DMS114 treated with DMSO at 0.1 percent for 48 hours (cell line): ENCODE measurements around the gene PHAX.
"Not testable (repeated sequence)": the region's sequence is repeated elsewhere in the genome, so short reads cannot be mapped to it uniquely, and the experiment has no call there.

Source experiments
- DNase-seq: peaks from one replicate; lab custom pipeline; 2025; ENCODE audit not compliant: unreplicated experiment; lab: John Stamatoyannopoulos, UW

Gene PHAX

GRCh38 chr5:126600631-126601511 is at the start of gene PHAX:
PHAX (plus strand) TSS chr5:126600947; CDS start chr5:126600963, 16 bp downstream.
- peak; percentile 75 for DNase-seq

- no peak for DNase-seq
Measured at GRCh38 chr5:126552614-126553013, 48.1 kb upstream of the PHAX start.

- not testable (repeated sequence) for DNase-seq
Measured at GRCh38 chr5:126555101-126555500, 45.6 kb upstream of the PHAX start.

- DNase-seq, result no peak
Measured at GRCh38 chr5:126561908-126562307, 38.8 kb upstream of the PHAX start.

GRCh38 chr5:126562823-126563222 is 37.9 kb upstream of the PHAX start:
- no peak for DNase-seq

- DNase-seq, result no peak
Measured at GRCh38 chr5:126568206-126568755, 32.5 kb upstream of the PHAX start.

GRCh38 chr5:126575644-126576043 is 25.1 kb upstream of the PHAX start:
- DNase-seq, result no peak

GRCh38 chr5:126576974-126577373 is 23.8 kb upstream of the PHAX start:
- no peak for DNase-seq

- DNase-seq, result no peak
Measured at GRCh38 chr5:126577415-126577814, 23.3 kb upstream of the PHAX start.

GRCh38 chr5:126579716-126580115 is 21.0 kb upstream of the PHAX start:
- no peak for DNase-seq

GRCh38 chr5:126583761-126584160 is 17.0 kb upstream of the PHAX start:
- DNase-seq, result no peak

GRCh38 chr5:126587551-126588390 is 13.0 kb upstream of the PHAX start:
- no peak for DNase-seq

GRCh38 chr5:126589536-126590297 is 11.0 kb upstream of the PHAX start:
- no peak for DNase-seq

GRCh38 chr5:126591549-126591948 is 9.2 kb upstream of the PHAX start:
- DNase-seq, result no peak

- DNase-seq, result peak; percentile 95
Measured at GRCh38 chr5:126594748-126595485, 5.8 kb upstream of the PHAX start, which contains the start of gene ALDH7A1. ALDH7A1 (minus strand) TSS chr5:126595219; CDS start chr5:126595198, 21 bp downstream.

- DNase-seq, result no peak
Measured at GRCh38 chr5:126595486-126596083, 5.2 kb upstream of the PHAX start.

- DNase-seq, result no peak
Measured at GRCh38 chr5:126597156-126597555, 3.6 kb upstream of the PHAX start.

GRCh38 chr5:126599499-126599898 is 1.2 kb upstream of the PHAX start:
- DNase-seq, result no peak

- not testable (repeated sequence) for DNase-seq
Measured at GRCh38 chr5:126599971-126600630, 646 bp upstream of the PHAX start.
